Measurements from ENCODE around the gene RAB4A. TPM values are rescaled to one million over a fixed set of nuclear protein-coding genes. Genes with fewer than 3 reads are reported as not detected.

Gene RAB4A
- total RNA-seq, 1 experiment from 2014 or later = 61.5 TPM

GRCh38 chr1:229244091-229244490 lies 26.8 kb upstream of the RAB4A start:
- no peak for DNase-seq (ENCODE audit: low spot score)

- DNase-seq (ENCODE audit: low spot score) = no peak
Measured at GRCh38 chr1:229247871-229248270, 23.0 kb upstream of the RAB4A start.

GRCh38 chr1:229248821-229249817 lies 21.8 kb upstream of the RAB4A start:
- no peak for DNase-seq (ENCODE audit: low spot score)

- DNase-seq (ENCODE audit: low spot score) = no peak
Measured at GRCh38 chr1:229249854-229250644, 20.9 kb upstream of the RAB4A start.

- no peak for DNase-seq (ENCODE audit: low spot score)
Measured at GRCh38 chr1:229251185-229251584, 19.7 kb upstream of the RAB4A start.

GRCh38 chr1:229252228-229252984 lies 18.5 kb upstream of the RAB4A start:
- no peak for DNase-seq (ENCODE audit: low spot score)

- DNase-seq (ENCODE audit: low spot score) = peak; percentile 86
Measured at GRCh38 chr1:229253151-229253974, 17.5 kb upstream of the RAB4A start.

- DNase-seq (ENCODE audit: low spot score) = peak; percentile 32
Measured at GRCh38 chr1:229254910-229255541, 15.9 kb upstream of the RAB4A start.

GRCh38 chr1:229258031-229258756 lies 12.7 kb upstream of the RAB4A start:
- peak; percentile 76 for DNase-seq (ENCODE audit: low spot score)

- DNase-seq (ENCODE audit: low spot score) = no peak
Measured at GRCh38 chr1:229258757-229259060, 12.2 kb upstream of the RAB4A start.

GRCh38 chr1:229260297-229260696 lies 10.6 kb upstream of the RAB4A start:
- DNase-seq (ENCODE audit: low spot score) = no peak

- no peak for DNase-seq (ENCODE audit: low spot score)
Measured at GRCh38 chr1:229262239-229262638, 8.7 kb upstream of the RAB4A start.

GRCh38 chr1:229263254-229263653 lies 7.7 kb upstream of the RAB4A start:
- no peak for DNase-seq (ENCODE audit: low spot score)

- no peak for DNase-seq (ENCODE audit: low spot score)
Measured at GRCh38 chr1:229264068-229264467, 6.8 kb upstream of the RAB4A start.

GRCh38 chr1:229264487-229264886 lies 6.4 kb upstream of the RAB4A start:
- no peak for DNase-seq (ENCODE audit: low spot score)

- DNase-seq (ENCODE audit: low spot score) = no peak
Measured at GRCh38 chr1:229266274-229266673, 4.6 kb upstream of the RAB4A start.

GRCh38 chr1:229266832-229267500 lies 3.9 kb upstream of the RAB4A start:
- no peak for DNase-seq (ENCODE audit: low spot score)

GRCh38 chr1:229268505-229268904 lies 2.4 kb upstream of the RAB4A start:
- DNase-seq (ENCODE audit: low spot score) = no peak

GRCh38 chr1:229271448-229272159 lies 693 bp downstream of the RAB4A start:
- peak; percentile 44 for DNase-seq (ENCODE audit: low spot score)
